DND-41 (cell line): ENCODE data around the gene UFD1.

Source experiments
- ATAC-seq: fragments of 200-7000 bp; cut with Tn5 transposase; 3 replicates; pipeline ENCODE4 v1.9.1; 2021; ENCODE audit warnings: low read depth; ENCODE audit not compliant: insufficient read depth
- DNase-seq: peaks from one replicate; pipeline ENCODE4 v3.0.0-alpha.2; 2020
- H2AFZ ChIP-seq: 2 replicates; pipeline ENCODE4 v1.6.0; 2012; ENCODE audit warnings: low read depth, low read length
- H3K27ac ChIP-seq: 2 replicates; pipeline ENCODE4 v1.5.1; 2012; ENCODE audit warnings: low read length, inconsistent platforms
- H3K27me3 ChIP-seq: fragments of 200-600 bp; sonication (generic); 2 replicates; pipeline ENCODE4 v1.6.0; 2012; ENCODE audit warnings: low read length, mild to moderate bottlenecking, inconsistent platforms; ENCODE audit not compliant: insufficient read depth, poor library complexity
- H3K36me3 ChIP-seq: 2 replicates; pipeline ENCODE4 v1.5.1; 2012; ENCODE audit warnings: low read length, inconsistent platforms; ENCODE audit not compliant: insufficient read depth
- H3K4me1 ChIP-seq: 2 replicates; pipeline ENCODE4 v1.5.1; 2012; ENCODE audit warnings: mild to moderate bottlenecking, low read length; ENCODE audit not compliant: insufficient read depth
- H3K4me2 ChIP-seq: 2 replicates; pipeline ENCODE4 v1.6.0; 2012; ENCODE audit warnings: mild to moderate bottlenecking, moderate library complexity, low read length, inconsistent platforms; ENCODE audit not compliant: insufficient read depth
- H3K4me3 ChIP-seq, 2 experiments: fragments of 200-600 bp in 1 of 2; shearing (Covaris generic) in 1 of 2; 2 replicates each; pipeline ENCODE4 v1.5.1; 2012 to 2016; ENCODE audit warnings: inconsistent platforms in 2 of 2, low read length in 2 of 2, mild to moderate bottlenecking in 2 of 2, low read depth in 1 of 2, moderate library complexity in 1 of 2
- H3K79me2 ChIP-seq: 2 replicates; pipeline ENCODE4 v1.6.0; 2012; ENCODE audit warnings: low read length, inconsistent platforms; ENCODE audit not compliant: insufficient read depth
- H3K9ac ChIP-seq: 2 replicates; pipeline ENCODE4 v1.6.0; 2012; ENCODE audit warnings: low read depth, mild to moderate bottlenecking, inconsistent platforms, low read length, moderate library complexity
- H3K9me3 ChIP-seq: 2 replicates; pipeline ENCODE4 v1.5.1; 2012; ENCODE audit warnings: low read length, moderate library complexity, mild to moderate bottlenecking, inconsistent platforms; ENCODE audit not compliant: insufficient read depth, severe bottlenecking
- H4K20me1 ChIP-seq: 2 replicates; pipeline ENCODE4 v1.6.0; 2012; ENCODE audit warnings: low read length; ENCODE audit not compliant: insufficient read depth
- CTCF ChIP-seq: IDR thresholded peaks from 2 replicates; pipeline ENCODE4 v1.5.1; 2012; ENCODE audit warnings: borderline replicate concordance, low read length, moderate library complexity, mild to moderate bottlenecking; ENCODE audit not compliant: poor library complexity, severe bottlenecking; ENCODE audit errors: extremely low read depth
- EZH2 ChIP-seq: IDR thresholded peaks from 3 replicates; pipeline ENCODE4 v1.6.1; 2012; ENCODE audit warnings: borderline replicate concordance, low read depth, mild to moderate bottlenecking, moderate library complexity, low read length, inconsistent platforms; ENCODE audit not compliant: severe bottlenecking

Gene UFD1

GRCh38 chr22:19405652-19406051 lies 73.3 kb downstream of the UFD1 start:
- no peak for ATAC-seq

GRCh38 chr22:19405133-19405532 lies 73.9 kb downstream of the UFD1 start:
- ATAC-seq: no peak
- no peaks in the 10 kb centered on the region for H3K27me3 ChIP-seq
- no peak for DNase-seq
- no peak overlapping the region for H3K4me2 ChIP-seq
- H3K79me2 ChIP-seq: peaks cover 18% of the 10 kb centered on the region
- H3K4me3 ChIP-seq: no peak overlapping the region
- peaks cover 95% of the 10 kb centered on the region for H3K36me3 ChIP-seq
- H3K9ac ChIP-seq: no peak overlapping the region
- H3K4me1 ChIP-seq: no peaks in the 10 kb centered on the region
- peak overlapping the region; percentile 3; the same call in 1 of the 2 replicates for H3K27ac ChIP-seq
- no peaks in the 10 kb centered on the region for H3K9me3 ChIP-seq
- no peak overlapping the region for H2AFZ ChIP-seq
- peaks cover 6% of the 10 kb centered on the region for H4K20me1 ChIP-seq
- TF ChIP-seq CTCF: no peak
- no peak for TF ChIP-seq EZH2

More at GRCh38 chr22:19405652-19406051, 73.3 kb downstream of the UFD1 start:
- Histone ChIP-seq H2AFZ (no peak overlapping the region), H3K9ac (no peak overlapping the region), H3K4me1 (no peaks in the 10 kb centered on the region), H3K79me2 (peaks cover 22% of the 10 kb centered on the region), H3K27ac (no peak overlapping the region), H3K36me3 (peaks cover 95% of the 10 kb centered on the region), H4K20me1 (peaks cover 12% of the 10 kb centered on the region), H3K4me3 (no peak overlapping the region), H3K9me3 (no peaks in the 10 kb centered on the region), H3K4me2 (no peak overlapping the region), H3K27me3 (no peaks in the 10 kb centered on the region)
- DNase-seq: no peak
- TF ChIP-seq CTCF (no peak), EZH2 (no peak)

- H3K4me1 ChIP-seq: no peaks in the 10 kb centered on the region
- H3K79me2 ChIP-seq: peaks cover 13% of the 10 kb centered on the region
- no peak overlapping the region for H3K4me2 ChIP-seq
- no peak overlapping the region for H3K4me3 ChIP-seq
- peaks cover 91% of the 10 kb centered on the region for H3K36me3 ChIP-seq
- H3K9me3 ChIP-seq: no peaks in the 10 kb centered on the region
- no peaks in the 10 kb centered on the region for H3K27me3 ChIP-seq
- no peak overlapping the region; the same call in 1 of the 2 replicates for H3K27ac ChIP-seq
- ATAC-seq (no peak), DNase-seq (no peak)
- H2AFZ ChIP-seq: no peak overlapping the region
- no peak for TF ChIP-seq CTCF
- no peak for TF ChIP-seq EZH2
- no peak overlapping the region for H3K9ac ChIP-seq
- peaks cover 5% of the 10 kb centered on the region for H4K20me1 ChIP-seq
Observed at GRCh38 chr22:19404676-19405075, 74.3 kb downstream of the UFD1 start.

- H3K79me2 ChIP-seq: peaks cover 4% of the 10 kb centered on the region; the same call in 1 of the 2 replicates
- no peaks in the 10 kb centered on the region for H3K27me3 ChIP-seq
- TF ChIP-seq CTCF (no peak), EZH2 (no peak)
- H3K4me3 ChIP-seq: no peak overlapping the region
- no peak overlapping the region for H2AFZ ChIP-seq
- H3K9me3 ChIP-seq: no peaks in the 10 kb centered on the region
- ATAC-seq (no peak), DNase-seq (no peak)
- no peak overlapping the region for H3K27ac ChIP-seq
- peaks cover 89% of the 10 kb centered on the region for H3K36me3 ChIP-seq
- peaks cover 1% of the 10 kb centered on the region for H4K20me1 ChIP-seq
- no peaks in the 10 kb centered on the region for H3K4me1 ChIP-seq
- H3K4me2 ChIP-seq: no peak overlapping the region
- no peak overlapping the region for H3K9ac ChIP-seq
Observed at GRCh38 chr22:19402642-19403191, 76.3 kb downstream of the UFD1 start.
